Peyer's patch (tissue), 4 donors: ENCODE results near the gene IFT43. TPM values are rescaled to one million over a fixed set of nuclear protein-coding genes. Genes with fewer than 3 reads are reported as not detected.

Experiments
- DNase-seq, 3 donors: peaks; one replicate each; pipeline ENCODE4 v3.0.0-alpha.2; 2017 to 2019
- H3K27ac ChIP-seq, 4 donors: fragments of 200-600 bp; sonication (generic); one replicate each; pipeline ENCODE4 v1.5.1; 2016 to 2019
- H3K27me3 ChIP-seq, 2 donors: fragments of 200-600 bp; sonication (generic); one replicate each; pipeline ENCODE4 v1.5.1; 2019
- H3K36me3 ChIP-seq, 3 donors: fragments of 200-600 bp; sonication (generic); one replicate each; pipeline ENCODE4 v1.5.1; 2016 to 2019
- H3K4me1 ChIP-seq, 4 donors: fragments of 200-600 bp; sonication (generic); one replicate each; pipeline ENCODE4 v1.5.1; 2016 to 2019
- H3K4me3 ChIP-seq, 4 donors: fragments of 200-600 bp; sonication (generic); 1 replicate in 3 of 4; 2 replicates in 1 of 4; pipeline ENCODE4 v1.5.1; 2016 to 2019; ENCODE audit warnings: mild to moderate bottlenecking in 1 of 4
- H3K9me3 ChIP-seq, 4 donors: fragments of 200-600 bp; sonication (generic); one replicate each; pipeline ENCODE4 v1.5.1; 2016 to 2019; ENCODE audit warnings: mild to moderate bottlenecking in 1 of 4
- POLR2A ChIP-seq, 2 donors: fragments of 450-650 bp; IDR thresholded peaks; one replicate each; pipeline ENCODE4 v1.5.1; 2017; ENCODE audit warnings: antibody characterized with exemption in 2 of 2, mild to moderate bottlenecking in 2 of 2, moderate library complexity in 2 of 2
- total RNA-seq, 4 donors: library from RNA; depleted of rRNA; stranded (reverse); fragments of >200 nt; gene quantifications; one replicate each; pipeline ENCODE4 v1.1.0, GENCODE V29; 2016
- TF ChIP-seq, protein P1 (sequence below), 6 experiments: fragments of 450-650 bp in 4 of 6; fragments of 200-600 bp in 2 of 6; sonication (generic) in 1 of 6; IDR thresholded peaks; one replicate each; pipeline ENCODE4 v1.5.1; 2017 to 2019; ENCODE audit warnings: antibody characterized with exemption in 6 of 6, mild to moderate bottlenecking in 3 of 6, moderate library complexity in 1 of 6

IFT43 gene
- total RNA-seq, 4 donors from 2014 or later = 23.9 to 42.8 (median 33.6) TPM

DNA sequence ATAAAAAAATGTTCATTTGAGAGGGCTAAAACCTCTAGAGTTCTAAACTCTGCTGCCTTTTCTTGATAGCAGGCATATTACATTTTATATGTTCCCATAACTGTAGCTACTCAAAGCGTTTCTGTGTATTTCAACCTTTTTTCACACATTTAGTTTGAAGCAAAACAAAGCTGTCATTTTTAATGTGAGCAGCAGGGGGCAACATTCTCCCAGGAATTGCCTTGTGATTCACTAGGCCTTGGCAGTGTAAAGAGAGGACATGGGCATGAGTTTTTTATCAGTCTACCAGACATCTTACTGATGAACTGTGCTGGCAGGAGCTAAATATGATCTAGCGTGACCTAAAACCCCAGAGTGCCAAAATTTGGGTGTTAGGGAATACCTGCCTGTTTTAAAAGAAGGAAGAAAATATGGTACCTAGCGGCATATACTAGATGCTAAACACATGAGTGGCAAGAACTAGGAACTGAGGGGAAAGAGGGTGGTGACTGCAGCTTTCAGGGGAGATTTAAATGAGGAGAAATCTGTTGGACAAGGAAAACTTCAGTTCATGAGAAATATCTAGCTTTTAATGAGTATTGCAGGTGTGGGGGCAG is 65.3 kb downstream of the IFT43 start:
- H3K36me3 ChIP-seq = no peaks in the 10 kb centered on the region

DNA sequence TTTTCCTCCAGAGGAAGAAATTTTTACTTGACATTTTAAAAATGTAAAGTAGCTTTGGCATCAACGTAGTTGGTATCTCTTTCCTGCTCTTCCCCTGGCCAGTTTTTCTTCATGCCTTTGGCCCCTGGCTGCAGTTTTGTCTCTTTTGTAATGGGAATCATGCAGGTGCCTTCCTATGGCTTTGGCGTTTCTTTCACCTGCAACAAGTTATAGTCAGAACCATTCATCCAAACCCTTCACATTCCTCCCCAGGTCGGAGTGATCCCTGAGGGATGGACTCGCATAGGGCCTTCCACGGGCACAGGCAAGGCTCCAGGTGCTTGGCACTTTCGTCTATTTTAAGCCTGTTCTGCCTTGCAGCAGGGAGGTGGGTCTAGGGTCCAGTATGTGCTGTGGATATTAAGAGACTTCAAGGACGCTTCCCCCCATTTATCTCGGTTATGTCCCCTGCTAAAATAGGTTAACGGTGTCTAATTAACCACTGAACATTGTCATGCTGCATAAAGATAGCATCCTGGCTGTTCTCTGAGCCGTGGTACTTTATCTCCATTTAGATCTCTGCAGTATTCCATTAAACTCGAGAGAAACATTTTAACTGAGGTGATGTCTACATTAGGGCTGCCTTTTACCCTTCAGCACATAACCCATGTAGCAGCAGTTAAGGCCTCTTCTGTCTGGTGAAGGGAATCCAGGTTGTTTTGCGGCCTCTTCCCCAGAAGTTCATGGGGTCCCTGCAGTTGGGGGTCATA is 66.3 kb downstream of the IFT43 start:
- no peaks in the 10 kb centered on the region for H3K4me1 ChIP-seq

More for the DNA sequence above, 65.3 kb downstream of the IFT43 start:
- peak in 2 of 3 donors; percentile 28 to 76 for DNase-seq
- TF ChIP-seq POLR2A (IDR thresholded peaks at IDR 0.05) = no peak
- TF ChIP-seq, protein P1, sequence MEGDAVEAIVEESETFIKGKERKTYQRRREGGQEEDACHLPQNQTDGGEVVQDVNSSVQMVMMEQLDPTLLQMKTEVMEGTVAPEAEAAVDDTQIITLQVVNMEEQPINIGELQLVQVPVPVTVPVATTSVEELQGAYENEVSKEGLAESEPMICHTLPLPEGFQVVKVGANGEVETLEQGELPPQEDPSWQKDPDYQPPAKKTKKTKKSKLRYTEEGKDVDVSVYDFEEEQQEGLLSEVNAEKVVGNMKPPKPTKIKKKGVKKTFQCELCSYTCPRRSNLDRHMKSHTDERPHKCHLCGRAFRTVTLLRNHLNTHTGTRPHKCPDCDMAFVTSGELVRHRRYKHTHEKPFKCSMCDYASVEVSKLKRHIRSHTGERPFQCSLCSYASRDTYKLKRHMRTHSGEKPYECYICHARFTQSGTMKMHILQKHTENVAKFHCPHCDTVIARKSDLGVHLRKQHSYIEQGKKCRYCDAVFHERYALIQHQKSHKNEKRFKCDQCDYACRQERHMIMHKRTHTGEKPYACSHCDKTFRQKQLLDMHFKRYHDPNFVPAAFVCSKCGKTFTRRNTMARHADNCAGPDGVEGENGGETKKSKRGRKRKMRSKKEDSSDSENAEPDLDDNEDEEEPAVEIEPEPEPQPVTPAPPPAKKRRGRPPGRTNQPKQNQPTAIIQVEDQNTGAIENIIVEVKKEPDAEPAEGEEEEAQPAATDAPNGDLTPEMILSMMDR (IDR thresholded peaks at IDR 0.05) = peak; percentile 47 to 92 (median 81)
- Histone ChIP-seq H3K27ac (no peak overlapping the region), H3K4me1 (no peaks in the 10 kb centered on the region), H3K27me3 (no peaks in the 10 kb centered on the region), H3K4me3 (no peak overlapping the region), H3K9me3 (no peaks in the 10 kb centered on the region)

DNA sequence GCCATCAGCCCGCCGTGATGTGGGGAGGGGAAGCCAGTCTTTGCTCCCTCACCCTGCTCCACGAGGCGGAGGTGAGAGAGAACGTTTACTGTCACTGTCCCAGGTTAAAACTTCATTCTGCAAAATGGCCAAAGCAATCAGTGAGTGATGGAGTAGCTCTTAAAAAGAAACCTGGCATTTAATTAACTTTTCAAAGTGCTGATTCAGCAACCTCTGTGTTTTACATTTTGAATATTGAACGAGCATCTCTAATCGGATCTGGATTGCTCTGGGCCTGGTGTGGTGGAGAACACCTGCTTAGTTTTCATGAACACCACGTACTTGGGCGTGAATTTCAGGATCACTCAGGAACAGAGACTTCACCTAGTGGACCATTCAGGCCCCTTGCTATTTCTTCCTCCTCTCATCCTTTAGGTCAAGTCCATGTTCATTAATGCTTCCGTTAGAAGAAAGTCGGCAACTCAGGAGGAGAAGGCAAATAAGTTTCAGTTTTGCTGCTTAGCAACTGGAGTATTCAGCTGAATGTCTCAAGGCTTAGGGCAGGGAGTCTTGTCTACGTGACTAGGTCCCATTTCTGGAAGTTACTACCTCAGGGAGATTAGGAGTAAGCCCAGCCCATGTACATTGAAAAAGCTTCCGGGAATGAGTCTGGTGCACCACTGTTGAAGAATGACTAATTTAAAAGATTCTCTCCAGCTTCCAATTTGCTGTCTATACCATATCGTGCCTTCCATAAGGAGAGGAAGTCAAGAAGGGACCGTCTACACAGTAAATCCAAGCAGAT is 68.2 kb downstream of the IFT43 start:
- Histone ChIP-seq H3K4me3 (no peak overlapping the region), H3K27ac (no peak overlapping the region), H3K9me3 (no peaks in the 10 kb centered on the region), H3K4me1 (no peaks in the 10 kb centered on the region), H3K27me3 (no peaks in the 10 kb centered on the region), H3K36me3 (peaks cover 0 to 4% (median 0%) of the 10 kb centered on the region in 3 donors)
- DNase-seq = no peak
- no peak for TF ChIP-seq POLR2A (IDR thresholded peaks at IDR 0.05)
- TF ChIP-seq, protein P1 (IDR thresholded peaks at IDR 0.05) = no peak

More for the DNA sequence above, 66.3 kb downstream of the IFT43 start:
- Histone ChIP-seq H3K36me3 (no peaks in the 10 kb centered on the region), H3K27ac (no peak overlapping the region), H3K4me3 (no peak overlapping the region), H3K9me3 (no peaks in the 10 kb centered on the region), H3K27me3 (no peaks in the 10 kb centered on the region)
- no peak for TF ChIP-seq POLR2A (IDR thresholded peaks at IDR 0.05)
- TF ChIP-seq, protein P1 (IDR thresholded peaks at IDR 0.05) = no peak
- DNase-seq = no peak

DNA sequence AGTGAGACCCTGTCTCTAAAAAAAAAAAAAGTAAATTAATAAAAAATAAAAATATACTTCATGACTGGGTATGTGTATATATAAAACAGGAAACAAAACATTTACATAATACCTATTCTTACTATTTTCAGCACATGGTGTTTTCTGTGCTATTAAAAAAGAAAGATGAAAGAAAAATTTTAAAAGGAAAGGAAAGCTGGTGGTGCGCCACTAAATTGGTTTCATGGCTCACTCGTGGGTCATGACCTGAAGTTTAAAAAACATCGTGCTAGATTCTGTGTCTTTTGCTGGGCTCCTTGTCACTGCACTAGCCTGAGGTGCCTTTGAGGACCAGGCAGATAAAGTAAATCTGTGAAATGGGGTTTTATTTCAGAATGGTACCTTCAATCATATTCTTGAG is 69.8 kb downstream of the IFT43 start:
- no peaks in the 10 kb centered on the region for H3K4me1 ChIP-seq
- no peak overlapping the region for H3K27ac ChIP-seq
- H3K4me3 ChIP-seq = no peak overlapping the region
- no peaks in the 10 kb centered on the region for H3K9me3 ChIP-seq
- DNase-seq = no peak
- peaks cover 0 to 14% (median 0%) of the 10 kb centered on the region in 3 donors for H3K36me3 ChIP-seq
- H3K27me3 ChIP-seq = no peaks in the 10 kb centered on the region
- TF ChIP-seq, protein P1 (IDR thresholded peaks at IDR 0.05) = no peak
- TF ChIP-seq POLR2A (IDR thresholded peaks at IDR 0.05) = no peak

DNA sequence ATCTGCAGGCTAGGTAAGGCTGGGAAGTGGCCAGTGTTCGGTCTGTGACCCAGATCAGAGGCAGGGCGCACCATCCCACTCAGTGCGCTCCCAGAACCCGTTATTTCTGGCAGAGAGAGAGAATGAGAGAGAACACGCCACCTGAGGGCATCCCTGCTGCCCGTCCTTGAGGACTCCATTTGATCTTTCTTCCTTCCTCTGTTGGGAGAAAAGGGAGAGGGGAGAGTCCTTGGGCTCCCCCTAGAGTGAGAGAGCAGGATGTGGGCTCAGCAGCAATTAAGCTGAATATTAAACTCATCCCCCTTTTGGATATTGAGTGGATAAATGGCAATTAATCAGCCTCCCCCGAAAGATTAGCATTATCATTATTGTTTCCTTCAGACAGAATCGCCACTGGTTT is 70.6 kb downstream of the IFT43 start:
- H3K27ac ChIP-seq = no peak overlapping the region
- no peak overlapping the region for H3K4me3 ChIP-seq
- no peaks in the 10 kb centered on the region for H3K9me3 ChIP-seq
- TF ChIP-seq, protein P1 (IDR thresholded peaks at IDR 0.05) = no peak
- no peak for TF ChIP-seq POLR2A (IDR thresholded peaks at IDR 0.05)
- H3K36me3 ChIP-seq = peaks cover 0 to 16% (median 0%) of the 10 kb centered on the region in 3 donors
- H3K4me1 ChIP-seq = no peaks in the 10 kb centered on the region
- no peaks in the 10 kb centered on the region for H3K27me3 ChIP-seq
- DNase-seq = no peak
